ENCODE measurements around the gene SEC14L1. TPM values are rescaled to one million over a fixed set of nuclear protein-coding genes. Genes with fewer than 3 reads are reported as not detected.

SEC14L1 gene
- 58.6 and 62.1 TPM in 2 replicates for total RNA-seq (2021)
- long read RNA-seq, full-length matches to known transcripts = 65 of 94 reads
- long read RNA-seq, partial matches to known transcripts = 5 of 94 reads
- long read RNA-seq, other reads (novel, unspliced or antisense) = 24 of 94 reads

GRCh38 chr17:77140878-77141767 is at the start of gene SEC14L1:
Gene SEC14L1 (plus strand): TSS chr17:77140969. CDS start chr17:77143597, 2,628 bp downstream.
- H3K79me2 ChIP-seq (ENCODE audit: insufficient read depth, low read length) = no peaks in the 10 kb centered on the region; the same call in 1 of the 2 replicates

More at GRCh38 chr17:77140878-77141767, at the start of gene SEC14L1:
- peaks cover 2% of the 10 kb centered on the region for H3K27me3 Mint-ChIP-seq (ENCODE audit: low read depth)
- Histone ChIP-seq H2BK120ac (ENCODE audit: low read depth, low read length, poor library complexity, severe bottlenecking) (no peak within 1 kb of the TSS), H3K56ac (ENCODE audit: insufficient read length, low read depth, low read length) (no peak within 1 kb of the TSS), H2AFZ (ENCODE audit: low read length) (no peak within 1 kb of the TSS), H4K5ac (ENCODE audit: insufficient read length, low read depth, low read length) (no peak within 1 kb of the TSS), H3K9ac (ENCODE audit: extremely low read depth, insufficient read length, low read length) (peak within 1 kb of the TSS; percentile 52), H4K91ac (ENCODE audit: insufficient read length, low read depth, low read length) (no peak within 1 kb of the TSS), H3K27ac (ENCODE audit: insufficient read length, low read depth, low read length) (no peak within 1 kb of the TSS), H3K14ac (ENCODE audit: insufficient read depth, low read length) (peak within 1 kb of the TSS; percentile 46), H2AK5ac (ENCODE audit: insufficient read length, low read length) (no peak within 1 kb of the TSS), H3K4me1 (ENCODE audit: insufficient read depth, low read length) (no peaks in the 10 kb centered on the region; the same call in 1 of the 2 replicates), H3K4me2 (ENCODE audit: insufficient read depth, insufficient read length, low read length) (peak within 1 kb of the TSS; percentile 82), H3K23ac (ENCODE audit: insufficient read length, low read depth, low read length) (no peak within 1 kb of the TSS), H2BK12ac (ENCODE audit: insufficient read length, low read depth, low read length) (no peak within 1 kb of the TSS), H3K27me3 (ENCODE audit: insufficient read depth, low read length) (no peaks in the 10 kb centered on the region), H3K23me2 (ENCODE audit: insufficient read length, low read depth, low read length, poor library complexity, severe bottlenecking) (peaks cover 4% of the 10 kb centered on the region), H3K79me1 (ENCODE audit: insufficient read depth, low read depth, low read length, poor library complexity, severe bottlenecking) (no peaks in the 10 kb centered on the region), H4K8ac (replicated peaks; ENCODE audit: insufficient read length, low read depth, low read length) (no peak within 1 kb of the TSS), H2BK20ac (ENCODE audit: low read depth, low read length, poor library complexity, severe bottlenecking) (no peak within 1 kb of the TSS), H3T11ph (ENCODE audit: low read length) (no peak within 1 kb of the TSS), H3K18ac (ENCODE audit: insufficient read length, low read depth, low read length) (peak within 1 kb of the TSS; percentile 76), H3K4ac (ENCODE audit: low read depth, low read length) (no peak within 1 kb of the TSS), H2BK5ac (ENCODE audit: insufficient read length, low read length) (no peak within 1 kb of the TSS), H2BK15ac (ENCODE audit: low read depth, low read length) (no peak within 1 kb of the TSS), H3K9me3 (ENCODE audit: control insufficient read depth, low read depth, low read length) (no peaks in the 10 kb centered on the region), H4K20me1 (ENCODE audit: control insufficient read depth, insufficient read depth, insufficient read length) (no peaks in the 10 kb centered on the region)
- H3K4me1 Mint-ChIP-seq = peaks cover 16 to 25% of the 10 kb centered on the region in 2 experiments
- no peak for TF ChIP-seq CTCF (conservative IDR thresholded peaks at IDR 0.05)
- H3K9me3 Mint-ChIP-seq = peaks cover 23% of the 10 kb centered on the region in 2 experiments
- peak; percentile 86 for DNase-seq
- no CpG with 5 or more reads among the region's 99 CpGs for WGBS (ENCODE audit: extremely low coverage, insufficient read length, low lambda C conversion rate)
- H3K4me3 Mint-ChIP-seq = peak within 1 kb of the TSS; percentile 78 to 86
- H3K27ac Mint-ChIP-seq = peak within 1 kb of the TSS in 2 of 3 experiments; percentile 11 to 73; a peak in 1 of 7 replicates
- H3K36me3 Mint-ChIP-seq (ENCODE audit: insufficient read depth in 1 of 3, low read depth in 3 of 3) = peaks cover 7 to 41% (median 33%) of the 10 kb centered on the region in 3 experiments
